ENCODE measurements around the gene FRMD4B. TPM values are rescaled to one million over a fixed set of nuclear protein-coding genes. Genes with fewer than 3 reads are reported as not detected.

Gene FRMD4B
- total and polyA plus RNA-seq, 4 donors = 16.6 to 96.4 (median 39.0) TPM

- DNase-seq (no peak), ATAC-seq (ENCODE audit: insufficient read depth, low FRiP score) (peak; percentile 56)
- no peaks in the 10 kb centered on the region for H3K27me3 ChIP-seq (ENCODE audit: control insufficient read depth in 3 of 3, insufficient read depth in 3 of 3, low read length in 2 of 3)
- TF ChIP-seq CTCF (IDR thresholded peaks at IDR 0.05; ENCODE audit: control extremely low read depth, extremely low read depth) = no peak
- H3K9ac ChIP-seq (ENCODE audit: insufficient read depth in 1 of 2, low read length in 2 of 2) = no peak overlapping the region
- peaks cover 0 to 3% (median under 1%) of the 10 kb centered on the region in 4 donors for H3K36me3 ChIP-seq (ENCODE audit: control insufficient read depth in 4 of 4, insufficient read depth in 4 of 4, low read length in 4 of 4)
- H3K27ac ChIP-seq (ENCODE audit: low read depth in 1 of 2, low read length in 1 of 2) = peak overlapping the region in 1 of 2 donors; percentile 32
- 91 to 94% methylated on average over 5 of the region's 5 CpGs for WGBS, 2 donors
- H3K4me1 ChIP-seq (ENCODE audit: control insufficient read depth in 5 of 5, insufficient read depth in 5 of 5, low read length in 5 of 5) = peaks cover 0 to 10% (median 6%) of the 10 kb centered on the region in 5 donors
- no peak overlapping the region for H3K4me3 ChIP-seq
- no peaks in the 10 kb centered on the region for H3K9me3 ChIP-seq (ENCODE audit: control insufficient read depth in 4 of 4, insufficient read depth in 3 of 4, low read length in 3 of 4)
Measured at GRCh38 chr3:69364354-69364753, 21.5 kb downstream of the FRMD4B start.

GRCh38 chr3:69360690-69361089 lies 25.2 kb downstream of the FRMD4B start:
- ATAC-seq (ENCODE audit: insufficient read depth, low FRiP score) (no peak), DNase-seq (no peak)
- Histone ChIP-seq H3K36me3 (ENCODE audit: control insufficient read depth in 4 of 4, insufficient read depth in 4 of 4, low read length in 4 of 4) (peaks cover 0 to 8% (median 1%) of the 10 kb centered on the region in 4 donors), H3K27me3 (ENCODE audit: control insufficient read depth in 3 of 3, insufficient read depth in 3 of 3, low read length in 2 of 3) (no peaks in the 10 kb centered on the region), H3K9ac (ENCODE audit: insufficient read depth in 1 of 2, low read length in 2 of 2) (no peak overlapping the region), H3K4me3 (no peak overlapping the region), H3K9me3 (ENCODE audit: control insufficient read depth in 4 of 4, insufficient read depth in 3 of 4, low read length in 3 of 4) (no peaks in the 10 kb centered on the region), H3K4me1 (ENCODE audit: control insufficient read depth in 5 of 5, insufficient read depth in 5 of 5, low read length in 5 of 5) (peaks cover 3 to 12% (median 6%) of the 10 kb centered on the region in 5 donors), H3K27ac (ENCODE audit: low read depth in 1 of 2, low read length in 1 of 2) (no peak overlapping the region)
- WGBS, 2 donors = 88% methylated on average over 2 of the region's 2 CpGs
- TF ChIP-seq CTCF (IDR thresholded peaks at IDR 0.05; ENCODE audit: control extremely low read depth, extremely low read depth) = no peak

GRCh38 chr3:69359916-69360315 lies 26.0 kb downstream of the FRMD4B start:
- no peak for ATAC-seq (ENCODE audit: insufficient read depth, low FRiP score)
- no peak for DNase-seq
- Histone ChIP-seq H3K4me1 (ENCODE audit: control insufficient read depth in 5 of 5, insufficient read depth in 5 of 5, low read length in 5 of 5) (peaks cover 3 to 12% (median 6%) of the 10 kb centered on the region in 5 donors), H3K4me3 (no peak overlapping the region), H3K9ac (ENCODE audit: insufficient read depth in 1 of 2, low read length in 2 of 2) (no peak overlapping the region), H3K9me3 (ENCODE audit: control insufficient read depth in 4 of 4, insufficient read depth in 3 of 4, low read length in 3 of 4) (no peaks in the 10 kb centered on the region), H3K36me3 (ENCODE audit: control insufficient read depth in 4 of 4, insufficient read depth in 4 of 4, low read length in 4 of 4) (peaks cover 0 to 8% (median 1%) of the 10 kb centered on the region in 4 donors), H3K27ac (ENCODE audit: low read depth in 1 of 2, low read length in 1 of 2) (no peak overlapping the region), H3K27me3 (ENCODE audit: control insufficient read depth in 3 of 3, insufficient read depth in 3 of 3, low read length in 2 of 3) (no peaks in the 10 kb centered on the region)
- TF ChIP-seq CTCF (IDR thresholded peaks at IDR 0.05; ENCODE audit: control extremely low read depth, extremely low read depth) = no peak

GRCh38 chr3:69359339-69359893 lies 26.5 kb downstream of the FRMD4B start:
- H3K9me3 ChIP-seq (ENCODE audit: control insufficient read depth in 4 of 4, insufficient read depth in 3 of 4, low read length in 3 of 4) = no peaks in the 10 kb centered on the region
- H3K4me1 ChIP-seq (ENCODE audit: control insufficient read depth in 5 of 5, insufficient read depth in 5 of 5, low read length in 5 of 5) = peaks cover 3 to 12% (median 6%) of the 10 kb centered on the region in 5 donors
- DNase-seq (no peak), ATAC-seq (ENCODE audit: insufficient read depth, low FRiP score) (no peak)
- no peak for TF ChIP-seq CTCF (IDR thresholded peaks at IDR 0.05; ENCODE audit: control extremely low read depth, extremely low read depth)
- H3K36me3 ChIP-seq (ENCODE audit: control insufficient read depth in 4 of 4, insufficient read depth in 4 of 4, low read length in 4 of 4) = peaks cover 0 to 8% (median 1%) of the 10 kb centered on the region in 4 donors
- H3K27me3 ChIP-seq (ENCODE audit: control insufficient read depth in 3 of 3, insufficient read depth in 3 of 3, low read length in 2 of 3) = no peaks in the 10 kb centered on the region
- H3K4me3 ChIP-seq = no peak overlapping the region
- H3K9ac ChIP-seq (ENCODE audit: insufficient read depth in 1 of 2, low read length in 2 of 2) = no peak overlapping the region
- peak overlapping the region in 1 of 2 donors; percentile 23 for H3K27ac ChIP-seq (ENCODE audit: low read depth in 1 of 2, low read length in 1 of 2)
- WGBS, 2 donors = 86 to 87% methylated on average over 6 of the region's 6 CpGs
